Measurements from ENCODE around the gene ERP29. TPM values are rescaled to one million over a fixed set of nuclear protein-coding genes. Genes with fewer than 3 reads are reported as not detected.
"Not testable (repeated sequence)": the region's sequence is repeated elsewhere in the genome, so short reads cannot be mapped to it uniquely, and the experiment has no call there.

ERP29 gene
- total RNA-seq, result 10 to 100 TPM; 42.2 to 52.3 TPM
- long read RNA-seq, transcript ERP29-201 (3 exons, 1,735 nt), result major isoform, 25 of 26 reads
- long read RNA-seq, partial matches to known transcripts, result 0 of 26 reads
- long read RNA-seq, other reads (novel, unspliced or antisense), result 1 of 26 reads

- intact Hi-C loops (cut with DNase I), result loop anchor here in 1 of 2 donors (5.0 kb wide), 1 partner anchor 66 kb away; no protein-coding TSS in a partner anchor
- ATAC-seq (peak; percentile 95 to 96), DNase-seq (peak; percentile 100)
These were observed at the start of gene ERP29, which contains the start of gene TMEM116 for GRCh38 chr12:112012775-112013600. TSS of gene ERP29 (plus strand) at chr12:112013426. CDS start at chr12:112013466, 40 bp downstream. TSS of gene TMEM116 (minus strand) at chr12:112013165. CDS start at chr12:112005270, 7,895 bp downstream.

GRCh38 chr12:111964935-111965334 lies 48.3 kb upstream of the ERP29 start:
- DNase-seq (no peak), ATAC-seq (no peak)
- intact Hi-C loops (cut with DNase I), result no loop called here

GRCh38 chr12:111971800-111972199 lies 41.4 kb upstream of the ERP29 start:
- ATAC-seq (no peak), DNase-seq (no peak)
- intact Hi-C loops (cut with DNase I), result no loop called here

DNA sequence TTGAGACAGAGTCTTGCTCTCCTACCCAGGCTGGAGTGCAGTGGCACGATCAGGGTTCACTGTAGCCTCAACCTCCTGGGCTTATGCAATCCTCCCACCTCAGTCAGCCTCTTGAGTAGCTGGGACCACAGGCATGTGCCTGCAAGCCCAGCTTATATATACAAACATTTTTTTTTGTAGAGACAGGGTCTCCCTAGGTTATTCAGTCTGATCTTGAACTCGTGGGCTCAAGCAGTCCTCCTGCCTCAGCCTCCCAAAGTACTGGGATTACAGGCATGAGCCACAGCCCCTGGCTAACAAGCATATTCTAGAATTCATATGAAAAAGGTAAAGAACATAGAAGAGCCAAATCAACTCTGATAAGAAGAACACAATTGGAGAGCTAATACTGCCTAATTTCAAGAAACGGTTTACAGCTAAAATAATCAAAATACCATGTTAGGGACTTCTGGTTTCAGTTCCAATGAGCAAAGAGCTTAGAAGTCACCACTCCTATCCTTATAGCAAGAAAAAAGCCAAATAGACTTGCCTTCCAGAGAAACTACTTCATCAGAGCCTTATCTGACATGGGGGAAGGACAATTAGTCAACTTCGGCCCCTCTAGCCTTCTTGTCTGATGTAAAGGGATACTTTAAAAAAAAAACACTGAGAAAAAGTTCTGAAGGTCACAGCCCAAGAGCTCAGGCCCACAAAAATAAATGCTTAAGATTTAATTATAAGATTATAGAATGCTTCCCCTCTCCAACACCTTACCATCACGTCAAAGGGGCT lies 37.9 kb upstream of the ERP29 start:
- intact Hi-C loops (cut with DNase I), result no loop called here
- ATAC-seq (no peak), DNase-seq (no peak)

GRCh38 chr12:111976291-111976690 lies 36.9 kb upstream of the ERP29 start:
- DNase-seq (no peak), ATAC-seq (no peak)
- intact Hi-C loops (cut with DNase I), result no loop called here

DNA sequence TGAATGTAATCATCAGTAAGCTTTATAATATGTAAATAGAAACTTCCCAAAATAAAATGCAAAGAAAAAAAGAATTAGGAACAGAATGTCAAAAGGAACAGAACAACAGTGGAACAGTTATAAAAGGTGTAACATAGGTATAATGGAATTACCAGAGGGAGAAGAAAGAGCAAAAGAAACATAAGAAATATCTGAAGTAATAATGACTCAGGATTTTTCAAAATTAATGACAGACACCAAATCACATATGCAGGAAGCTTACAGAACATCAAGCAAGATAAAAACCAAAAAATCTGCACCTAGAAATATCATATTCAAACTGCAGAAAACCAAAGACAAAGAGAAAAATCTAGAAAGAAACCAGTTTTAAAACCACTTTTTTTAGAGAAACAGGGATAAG lies 36.4 kb upstream of the ERP29 start:
- no peak for ATAC-seq

GRCh38 chr12:111978545-111978944 lies 34.7 kb upstream of the ERP29 start:
- ATAC-seq (no peak), DNase-seq (no peak)
- intact Hi-C loops (cut with DNase I), result no loop called here

More for the DNA sequence above, 36.4 kb upstream of the ERP29 start:
- intact Hi-C loops (cut with DNase I), result no loop called here
- no peak for DNase-seq

DNA sequence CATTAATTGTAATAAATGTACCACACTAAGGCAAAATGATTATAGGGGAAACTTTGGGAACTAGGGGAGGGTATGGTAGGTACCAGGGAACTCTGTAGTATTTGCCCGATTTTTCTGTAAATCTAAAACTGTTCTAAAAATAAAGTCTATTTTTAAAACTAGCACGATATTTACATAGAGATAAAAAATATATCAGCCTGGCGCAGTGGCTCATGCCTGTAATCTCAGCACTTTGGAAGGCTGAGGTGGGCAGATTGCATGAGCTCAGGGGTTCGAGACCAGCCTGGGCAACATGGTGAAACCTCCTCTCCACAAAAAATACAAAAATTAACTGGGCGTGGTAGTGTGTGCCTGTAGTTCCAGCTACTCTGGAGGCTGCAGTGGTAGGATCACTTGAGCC lies 32.6 kb upstream of the ERP29 start:
- ATAC-seq, result no peak
- DNase-seq, result no peak
- intact Hi-C loops (cut with DNase I), result no loop called here

DNA sequence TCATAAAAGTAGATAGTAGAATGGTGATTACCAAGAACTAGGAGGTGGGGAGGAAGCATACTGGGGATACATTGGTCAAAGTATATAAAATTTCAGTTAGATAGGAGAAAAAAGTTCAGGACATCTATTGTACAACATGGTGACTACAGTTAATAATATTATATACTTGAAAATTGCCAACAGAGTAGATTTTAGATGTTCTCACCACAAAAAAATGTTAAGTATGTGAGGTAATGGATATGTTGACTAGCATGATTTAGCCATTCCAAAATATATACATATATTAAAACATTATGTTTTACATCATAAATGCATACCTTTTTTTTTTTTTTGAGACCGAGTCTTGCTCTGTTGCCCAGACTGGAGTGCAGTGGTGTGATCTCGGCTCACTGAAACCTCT lies 31.2 kb upstream of the ERP29 start:
- no peak for DNase-seq
- ATAC-seq, result no peak
- intact Hi-C loops (cut with DNase I), result no loop called here

DNA sequence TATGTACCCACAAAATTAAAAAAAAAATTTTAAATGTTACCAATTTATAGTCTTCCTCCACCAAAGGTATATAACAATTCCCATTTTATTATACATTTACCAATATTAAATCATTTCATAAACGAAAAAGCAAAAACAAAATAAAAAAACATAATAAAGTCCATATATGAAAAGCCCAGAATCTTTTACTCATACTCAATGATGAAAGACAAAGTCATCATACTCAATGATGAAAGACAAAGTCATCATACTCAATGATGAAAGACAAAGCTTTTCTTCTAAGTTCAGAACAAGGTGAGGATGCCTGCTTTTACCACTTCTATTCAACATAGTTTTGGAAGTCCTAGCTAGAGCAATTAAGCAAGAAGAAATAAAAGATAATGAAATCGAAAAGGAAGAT lies 28.4 kb upstream of the ERP29 start:
- ATAC-seq (no peak), DNase-seq (no peak)
- intact Hi-C loops (cut with DNase I), result no loop called here

DNA sequence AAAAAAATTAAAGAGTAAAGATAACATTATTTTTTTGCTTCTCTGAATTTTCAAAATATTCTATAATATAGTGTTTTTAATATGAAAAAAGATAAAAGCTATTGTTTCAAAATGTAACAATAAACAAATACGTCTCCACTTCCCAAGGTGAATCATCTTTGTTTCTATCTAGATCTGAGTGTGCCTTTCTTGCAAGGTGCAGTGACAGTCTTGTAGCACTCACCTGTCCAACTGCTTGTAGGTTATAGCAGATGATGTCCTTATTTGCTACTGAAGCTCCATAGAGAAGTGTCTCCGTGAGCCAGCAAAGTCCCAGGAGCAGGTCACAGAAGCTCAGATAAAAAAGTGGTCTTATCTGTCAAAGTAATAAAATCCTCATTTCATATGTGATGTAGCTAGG lies 21.7 kb upstream of the ERP29 start:
- no peak for DNase-seq
- no peak for ATAC-seq
- intact Hi-C loops (cut with DNase I), result no loop called here

DNA sequence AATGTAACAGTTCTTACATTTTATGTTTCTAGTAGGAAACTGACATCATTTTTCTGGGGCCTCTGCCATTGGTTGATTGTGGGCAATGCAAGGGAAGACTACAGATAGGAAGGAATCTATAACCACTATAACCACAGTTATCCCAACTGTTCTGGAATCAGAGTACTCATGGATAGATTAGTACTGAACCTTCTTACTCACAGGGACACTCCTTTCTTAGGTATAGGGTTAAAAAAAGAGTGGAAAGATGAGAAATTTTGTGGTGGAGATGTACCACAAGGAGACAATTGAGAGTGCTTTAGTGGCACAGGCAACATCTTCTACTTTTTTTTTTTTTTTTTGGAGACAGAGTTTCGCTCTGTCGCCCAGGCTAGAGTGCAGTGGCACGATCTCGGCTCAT lies 21.3 kb upstream of the ERP29 start:
- intact Hi-C loops (cut with DNase I), result no loop called here
- DNase-seq (no peak), ATAC-seq (no peak)

- intact Hi-C loops (cut with DNase I), result no loop called here
- DNase-seq, result no peak
- no peak for ATAC-seq
These were observed 20.8 kb upstream of the ERP29 start for GRCh38 chr12:111992464-111992863.

DNA sequence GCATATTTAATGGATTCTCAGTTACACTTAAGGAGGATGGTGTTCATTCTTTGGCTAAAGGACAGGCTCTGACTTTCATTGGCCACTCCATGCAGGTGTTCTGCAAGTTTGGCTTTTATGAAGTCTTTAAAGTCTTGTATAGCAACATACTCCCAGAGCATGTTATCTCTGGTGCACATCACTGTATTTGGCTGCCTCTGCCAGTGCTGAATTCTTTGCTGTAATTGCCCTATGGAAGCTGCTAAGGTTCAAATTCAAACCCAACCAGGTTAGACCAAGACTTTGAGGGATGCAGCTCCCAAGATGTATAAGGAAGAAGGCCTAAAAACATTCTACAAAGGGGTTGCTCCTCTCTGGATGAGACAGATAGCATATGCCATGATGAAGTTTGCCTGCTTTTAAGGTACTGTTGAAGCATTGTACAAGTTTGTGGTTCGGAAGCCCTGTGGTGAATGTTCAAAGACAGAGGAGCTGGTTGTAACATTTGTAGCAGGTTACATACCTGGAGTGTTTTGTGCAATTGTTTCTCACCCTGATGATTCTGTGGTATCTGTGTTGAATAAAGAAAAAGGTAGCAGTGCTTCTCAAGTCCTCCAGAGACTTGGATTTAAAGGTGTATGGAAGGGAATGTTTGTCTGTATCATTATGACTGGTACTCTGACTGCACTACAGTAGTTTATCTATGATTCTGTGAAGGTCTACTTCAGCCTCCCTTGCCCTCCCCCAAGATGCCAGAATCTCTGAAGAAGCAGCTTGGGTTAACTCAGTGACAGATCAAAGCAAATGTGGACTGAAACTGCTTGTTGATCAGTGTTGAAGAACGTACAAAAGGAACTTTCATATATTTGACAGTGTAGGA lies 19.7 kb upstream of the ERP29 start:
- intact Hi-C loops (cut with DNase I), result no loop called here
- DNase-seq, result no peak
- ATAC-seq, result no peak

DNA sequence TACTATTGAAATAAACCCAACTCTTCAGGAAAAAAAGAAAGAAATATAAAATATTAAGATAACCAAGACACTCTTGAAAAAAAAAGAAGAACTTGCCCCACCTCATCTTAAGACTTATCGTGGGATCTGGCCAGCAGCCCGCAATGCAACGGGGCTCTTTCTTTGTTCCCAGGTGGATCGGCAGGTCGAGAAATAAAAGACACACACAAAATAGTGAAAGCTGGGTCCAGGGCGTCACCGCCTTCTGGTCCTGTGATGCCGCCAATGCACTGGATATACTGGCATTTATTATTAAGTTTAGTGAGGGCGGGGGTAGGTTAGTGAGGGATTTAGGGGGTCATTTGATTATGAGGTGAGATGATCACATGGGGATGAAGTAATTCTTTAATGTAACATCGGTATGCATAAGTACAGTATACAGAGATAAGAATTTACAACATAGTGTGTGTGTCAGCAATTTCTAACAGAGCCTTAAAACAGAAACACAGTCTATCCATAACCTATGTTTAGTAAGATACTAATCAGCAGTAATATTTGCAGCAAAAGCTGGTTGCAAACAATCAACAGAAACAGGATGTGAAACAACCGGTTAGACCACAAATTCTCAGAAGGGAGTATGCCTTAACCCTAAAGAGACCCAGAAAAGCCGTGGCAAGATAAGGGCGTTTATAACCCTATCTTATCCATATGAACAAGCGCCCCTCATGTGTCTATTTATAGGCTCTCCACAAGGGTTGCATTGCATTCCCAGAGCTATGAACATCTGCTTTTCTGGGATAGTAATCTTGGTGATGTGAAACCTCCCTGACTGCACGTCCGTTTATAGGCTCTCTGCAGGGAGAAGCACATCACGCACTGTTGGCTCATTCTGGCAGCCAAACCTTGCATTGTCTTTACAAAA lies 18.8 kb upstream of the ERP29 start:
- intact Hi-C loops (cut with DNase I); ATAC-seq; DNase-seq: not testable (repeated sequence)

DNA sequence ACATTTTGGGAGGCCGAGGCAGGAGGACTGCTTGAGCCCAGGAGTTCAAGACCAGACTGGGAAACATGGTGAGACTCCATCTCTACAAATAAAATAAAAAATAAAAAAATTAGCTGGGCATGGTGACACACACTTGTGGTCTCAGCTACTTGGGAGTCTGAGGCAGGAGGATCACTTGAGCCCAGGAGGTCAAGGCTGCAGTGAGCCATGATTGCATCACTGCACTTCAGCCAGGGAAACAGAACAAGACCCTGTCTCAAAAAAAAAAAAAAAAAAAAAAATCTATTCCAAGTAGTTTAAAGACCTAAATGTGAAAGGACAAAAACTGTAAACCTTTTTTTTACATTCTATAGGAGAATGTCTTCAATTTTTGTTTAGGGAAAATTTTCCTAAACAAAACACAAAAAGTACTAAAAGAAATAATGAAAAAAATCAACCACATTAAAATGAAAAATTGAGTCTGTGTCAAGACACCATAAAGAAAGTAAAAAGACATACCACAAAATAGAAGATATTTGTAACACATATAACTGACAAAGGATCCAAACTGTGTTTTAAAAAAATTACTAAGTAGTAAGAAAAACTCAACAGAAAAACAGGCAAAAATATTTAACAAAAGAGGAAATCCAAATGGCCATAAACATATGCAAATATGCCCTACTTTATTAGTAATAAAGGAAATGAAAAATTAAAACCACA lies 17.3 kb upstream of the ERP29 start:
- intact Hi-C loops (cut with DNase I), result no loop called here
- DNase-seq, result no peak
- ATAC-seq, result no peak

DNA sequence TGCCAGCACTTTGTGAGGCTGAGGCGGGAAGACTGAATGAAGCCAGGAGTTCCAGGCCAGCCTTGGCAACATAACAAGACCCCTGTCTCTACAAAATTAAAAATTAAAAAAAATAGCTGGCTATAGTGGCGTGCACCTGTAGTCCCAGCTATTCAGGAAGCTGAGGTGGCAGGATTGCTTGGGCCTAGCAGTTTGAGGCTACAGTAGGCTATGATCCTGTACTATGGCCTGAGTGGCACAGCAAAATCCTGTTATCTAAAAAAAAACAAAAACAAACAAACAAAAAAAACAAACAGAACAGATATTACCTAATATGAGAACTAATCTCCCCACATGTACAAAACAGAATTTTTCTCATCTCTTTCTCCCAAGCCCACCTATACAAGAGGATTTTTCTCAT lies 15.9 kb upstream of the ERP29 start:
- ATAC-seq (no peak), DNase-seq (no peak)
- intact Hi-C loops (cut with DNase I), result no loop called here

DNA sequence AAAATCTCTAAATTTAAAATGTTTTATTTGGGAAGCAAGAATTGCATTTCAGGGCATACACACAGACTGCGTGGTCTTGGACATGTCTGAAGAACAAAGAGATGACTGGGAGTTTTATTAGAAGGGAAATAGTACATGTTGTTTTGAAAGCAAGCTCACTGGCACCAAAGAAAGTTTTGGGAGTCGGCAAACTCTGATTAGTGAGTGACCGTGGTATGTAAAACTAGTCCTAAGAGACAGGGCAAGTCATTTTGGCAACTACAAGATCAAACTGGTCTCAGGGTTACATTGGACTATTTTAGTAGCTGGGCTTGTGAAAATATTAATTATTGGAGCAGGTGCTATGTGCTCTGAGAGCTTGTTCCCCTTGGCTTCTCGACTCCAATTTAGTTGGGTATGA lies 15.2 kb upstream of the ERP29 start:
- DNase-seq, result no peak

More for the DNA sequence above, 15.2 kb upstream of the ERP29 start:
- no peak for ATAC-seq
- intact Hi-C loops (cut with DNase I), result no loop called here

Measured in left cardiac atrium (tissue), 4 donors.